Measurements from ENCODE around the gene ANGEL2.
"Not testable (repeated sequence)": the region's sequence is repeated elsewhere in the genome, so short reads cannot be mapped to it uniquely, and the experiment has no call there.

Gene ANGEL2

DNA sequence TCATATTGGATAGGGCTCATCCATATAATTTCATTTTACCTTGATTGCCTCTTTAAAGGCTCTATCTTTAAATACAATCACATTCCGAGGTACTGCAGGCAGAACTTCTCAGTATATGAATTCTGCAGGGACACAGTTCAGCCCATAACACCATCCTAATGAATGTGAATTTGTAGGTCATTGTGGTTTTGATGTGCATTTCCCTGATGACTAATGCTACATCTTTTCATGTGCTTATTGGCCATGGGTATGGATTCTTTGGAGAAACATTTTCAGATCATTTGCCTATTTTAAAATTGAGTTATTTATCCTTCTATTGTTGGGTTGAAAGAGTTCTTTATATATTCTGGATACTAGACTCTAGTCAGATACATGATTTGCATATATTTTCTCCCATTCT is 25.8 kb upstream of the ANGEL2 start:
- no peak for DNase-seq (ENCODE audit: low spot score)
- TF ChIP-seq, protein P1, sequence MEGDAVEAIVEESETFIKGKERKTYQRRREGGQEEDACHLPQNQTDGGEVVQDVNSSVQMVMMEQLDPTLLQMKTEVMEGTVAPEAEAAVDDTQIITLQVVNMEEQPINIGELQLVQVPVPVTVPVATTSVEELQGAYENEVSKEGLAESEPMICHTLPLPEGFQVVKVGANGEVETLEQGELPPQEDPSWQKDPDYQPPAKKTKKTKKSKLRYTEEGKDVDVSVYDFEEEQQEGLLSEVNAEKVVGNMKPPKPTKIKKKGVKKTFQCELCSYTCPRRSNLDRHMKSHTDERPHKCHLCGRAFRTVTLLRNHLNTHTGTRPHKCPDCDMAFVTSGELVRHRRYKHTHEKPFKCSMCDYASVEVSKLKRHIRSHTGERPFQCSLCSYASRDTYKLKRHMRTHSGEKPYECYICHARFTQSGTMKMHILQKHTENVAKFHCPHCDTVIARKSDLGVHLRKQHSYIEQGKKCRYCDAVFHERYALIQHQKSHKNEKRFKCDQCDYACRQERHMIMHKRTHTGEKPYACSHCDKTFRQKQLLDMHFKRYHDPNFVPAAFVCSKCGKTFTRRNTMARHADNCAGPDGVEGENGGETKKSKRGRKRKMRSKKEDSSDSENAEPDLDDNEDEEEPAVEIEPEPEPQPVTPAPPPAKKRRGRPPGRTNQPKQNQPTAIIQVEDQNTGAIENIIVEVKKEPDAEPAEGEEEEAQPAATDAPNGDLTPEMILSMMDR (IDR thresholded peaks at IDR 0.05; ENCODE audit: extremely low read depth, missing control alignments) = no peak

DNA sequence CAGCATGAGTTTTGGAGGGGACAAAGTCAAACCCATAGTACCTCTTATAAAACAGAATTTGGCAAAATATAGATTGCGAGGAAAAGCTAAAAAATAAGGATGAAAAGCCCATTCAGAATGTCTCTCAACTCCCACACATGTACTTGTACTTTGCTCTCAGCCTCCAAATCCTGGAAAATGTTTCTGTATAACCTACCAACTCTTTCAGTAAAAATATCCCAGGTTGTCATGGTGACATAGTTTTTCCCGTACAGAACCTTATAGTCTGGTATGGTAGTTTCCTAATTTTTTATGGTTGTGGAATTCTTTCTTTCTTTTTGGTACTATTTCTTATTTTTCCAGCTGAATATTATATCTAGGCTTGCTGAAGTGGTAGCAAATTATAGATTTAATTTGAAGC is 19.9 kb upstream of the ANGEL2 start:
- TF ChIP-seq, protein P1 (IDR thresholded peaks at IDR 0.05; ENCODE audit: extremely low read depth, missing control alignments) = no peak
- no peak for DNase-seq (ENCODE audit: low spot score)

DNA sequence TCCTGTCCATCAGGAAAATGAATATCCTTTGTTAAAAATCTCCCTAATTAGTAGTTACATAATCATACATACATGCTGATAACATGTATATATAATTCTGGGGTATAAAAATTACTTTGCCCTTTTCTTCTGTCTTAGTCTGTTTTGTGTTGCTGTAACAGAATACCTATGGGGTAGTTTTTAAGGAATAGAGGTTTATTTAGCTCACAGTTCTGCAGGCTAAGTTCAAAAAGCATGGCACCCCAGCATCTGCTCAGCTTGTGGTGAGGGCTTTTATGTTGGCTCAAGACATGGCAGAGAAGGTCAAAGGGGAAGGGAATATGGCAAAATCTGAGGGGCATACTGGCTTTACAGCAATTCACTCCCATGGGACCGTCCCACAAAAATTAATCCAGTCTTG is 19.0 kb upstream of the ANGEL2 start:
- TF ChIP-seq, protein P1 (IDR thresholded peaks at IDR 0.05; ENCODE audit: extremely low read depth, missing control alignments) = no peak
- DNase-seq (ENCODE audit: low spot score) = no peak

DNA sequence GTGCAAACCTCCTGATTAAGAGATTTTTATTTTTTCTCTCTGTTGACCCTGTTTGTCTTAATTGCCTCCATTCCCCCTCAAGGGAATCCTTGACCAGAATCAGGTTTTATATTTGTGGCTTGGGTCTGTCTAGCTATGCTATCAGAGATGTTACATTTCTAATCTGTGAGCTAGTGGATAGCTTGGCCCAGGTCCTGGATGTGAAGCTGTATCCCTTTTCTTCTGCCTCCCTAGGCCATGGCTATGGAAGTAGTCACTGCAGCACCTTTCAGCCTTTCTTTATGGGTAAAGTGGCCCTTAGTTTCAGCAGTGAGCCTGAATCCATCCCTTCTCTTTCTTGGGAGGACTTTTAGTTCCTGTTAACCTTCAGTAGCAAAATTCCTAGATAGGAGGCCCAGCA is 17.0 kb upstream of the ANGEL2 start:
- TF ChIP-seq, protein P1 (IDR thresholded peaks at IDR 0.05; ENCODE audit: extremely low read depth, missing control alignments) = no peak
- no peak for DNase-seq (ENCODE audit: low spot score)

DNA sequence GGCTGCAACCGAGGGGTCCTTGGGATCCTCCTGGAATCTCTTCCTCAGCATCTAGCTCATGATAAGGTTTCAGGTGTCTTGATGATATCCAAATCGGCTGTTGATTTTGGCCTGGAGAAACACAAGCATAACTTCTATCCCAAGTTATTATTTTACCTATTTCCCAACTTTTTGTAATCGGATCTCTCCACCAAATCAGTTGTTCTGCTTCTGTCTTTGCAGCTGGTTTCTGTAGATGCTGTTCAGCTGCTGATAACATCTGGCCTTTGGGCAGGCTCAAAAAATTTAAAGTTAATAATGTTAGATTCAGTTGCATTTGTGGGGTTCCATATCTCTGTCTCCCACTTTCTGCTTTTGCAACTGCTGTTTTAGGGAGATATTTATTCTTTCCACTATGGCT is 11.4 kb upstream of the ANGEL2 start:
- DNase-seq (ENCODE audit: low spot score) = not testable (repeated sequence)

DNA sequence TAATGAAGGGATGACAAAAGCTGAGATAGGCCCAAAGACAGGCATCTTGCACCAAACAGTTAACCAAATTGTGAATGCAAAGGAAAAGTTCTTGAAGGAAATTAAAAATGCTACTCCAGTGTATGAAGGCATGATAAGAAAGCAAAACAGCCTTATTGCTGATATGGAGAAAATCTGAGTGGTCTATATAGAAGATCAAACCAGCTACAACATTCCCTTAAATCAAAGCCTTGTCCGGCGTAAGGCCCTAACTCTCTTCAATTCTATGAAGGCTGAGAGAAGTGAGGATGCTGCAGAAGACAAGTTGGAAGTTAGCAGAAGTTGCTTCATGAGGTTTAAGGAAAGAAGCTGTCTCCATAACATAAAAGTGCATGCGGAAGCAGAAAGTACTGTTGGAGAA is 4.3 kb upstream of the ANGEL2 start:
- TF ChIP-seq, protein P1 (IDR thresholded peaks at IDR 0.05; ENCODE audit: extremely low read depth, missing control alignments) = no peak
- no peak for DNase-seq (ENCODE audit: low spot score)

DNA sequence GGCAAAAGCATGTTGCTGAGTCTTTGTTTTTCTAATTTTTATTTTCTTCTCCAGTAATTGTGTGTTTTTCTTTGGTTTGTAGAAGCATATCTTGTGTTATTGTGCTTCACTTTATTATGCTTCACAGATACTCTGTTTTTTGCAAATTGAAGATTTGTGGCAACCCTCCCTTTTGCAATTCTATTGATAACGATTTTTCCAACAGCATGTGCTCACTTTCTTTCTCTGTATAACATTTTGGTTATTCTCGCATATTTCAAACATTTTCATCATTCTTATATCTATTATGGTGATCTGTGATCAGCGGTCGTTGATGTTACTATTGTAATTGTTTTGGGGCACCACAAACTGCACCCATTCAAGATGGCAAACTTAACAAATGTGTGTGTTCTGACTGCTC is 3.8 kb upstream of the ANGEL2 start:
- DNase-seq (ENCODE audit: low spot score) = no peak
- TF ChIP-seq, protein P1 (IDR thresholded peaks at IDR 0.05; ENCODE audit: extremely low read depth, missing control alignments) = no peak

DNA sequence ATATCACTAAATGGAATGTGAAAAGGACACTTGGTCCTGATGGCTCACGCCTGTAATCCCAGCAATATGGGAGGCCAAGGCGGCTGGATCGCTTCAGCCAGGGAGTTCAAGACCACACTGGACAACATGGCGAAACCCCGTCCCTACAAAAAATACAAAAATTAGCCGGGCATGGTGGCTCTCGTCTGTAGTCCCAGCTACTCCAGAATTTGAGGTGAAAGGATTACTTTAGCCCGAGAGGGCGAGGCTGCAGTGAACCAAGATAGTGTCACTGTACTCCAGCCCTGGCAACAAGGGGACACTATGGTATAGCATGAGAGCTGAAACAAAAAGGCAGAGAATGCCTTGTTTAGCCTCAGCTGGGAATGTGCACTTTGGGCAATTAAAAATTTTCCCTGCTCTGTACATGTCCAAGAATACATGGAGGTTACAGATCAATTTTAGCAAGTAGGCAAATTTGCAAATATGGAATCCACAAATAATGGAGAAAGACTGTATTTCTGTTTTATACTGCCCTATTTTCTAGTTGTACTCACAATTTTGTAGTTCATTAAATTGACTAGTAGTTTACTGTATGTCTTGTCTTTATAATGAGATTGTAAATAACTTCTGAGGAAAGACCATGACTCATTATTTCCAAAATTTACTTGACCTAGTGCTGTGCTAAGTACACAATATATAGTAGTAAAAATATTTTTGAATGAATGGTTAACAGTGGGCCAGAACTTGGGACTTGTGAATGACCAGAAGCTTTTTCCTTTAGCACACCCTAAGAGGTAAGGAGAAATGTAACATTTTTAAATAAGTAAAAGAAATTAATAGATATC is 2.0 kb upstream of the ANGEL2 start:
- no peak for DNase-seq (ENCODE audit: low spot score)
- TF ChIP-seq, protein P1 (IDR thresholded peaks at IDR 0.05; ENCODE audit: extremely low read depth, missing control alignments) = no peak

Data from GM20000 (cell line).